CD4-positive, alpha-beta T cell treated with Interferon alpha-2 for 1 hour (primary cell): ENCODE data around the gene CNTNAP2.
"Not testable (repeated sequence)": the region's sequence is repeated elsewhere in the genome, so short reads cannot be mapped to it uniquely, and the experiment has no call there.

Experiments
- DNase-seq, 2 donors: peaks; one replicate each; pipeline ENCODE4 v3.0.0-alpha.2; 2020 to 2022

The CNTNAP2 gene

DNA sequence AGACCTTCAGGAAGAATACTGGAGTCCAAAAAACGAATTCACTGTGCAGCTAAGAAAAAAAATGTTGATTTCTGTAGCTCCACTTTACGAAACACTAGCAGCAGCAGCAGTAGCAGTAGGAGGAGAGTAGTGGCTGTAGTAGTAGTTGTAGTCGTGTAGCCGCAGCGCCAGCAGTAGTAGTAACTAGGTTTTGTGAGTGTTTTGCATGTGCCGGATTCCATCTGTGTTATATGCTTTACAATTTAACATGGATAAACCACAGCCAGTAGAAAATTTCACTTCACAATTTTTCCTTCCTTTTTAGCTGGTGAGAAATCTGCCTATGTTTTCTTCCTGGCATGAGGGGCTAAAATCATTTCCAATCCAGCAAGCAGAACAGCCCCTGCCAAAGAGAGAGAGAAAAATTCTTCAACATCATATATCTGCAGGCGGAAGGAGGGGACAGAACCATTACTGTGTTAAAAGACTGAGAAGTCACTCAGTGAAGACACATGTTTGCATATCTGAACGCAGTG is 2325.6 kb downstream of the CNTNAP2 start:
- no peak for DNase-seq

DNA sequence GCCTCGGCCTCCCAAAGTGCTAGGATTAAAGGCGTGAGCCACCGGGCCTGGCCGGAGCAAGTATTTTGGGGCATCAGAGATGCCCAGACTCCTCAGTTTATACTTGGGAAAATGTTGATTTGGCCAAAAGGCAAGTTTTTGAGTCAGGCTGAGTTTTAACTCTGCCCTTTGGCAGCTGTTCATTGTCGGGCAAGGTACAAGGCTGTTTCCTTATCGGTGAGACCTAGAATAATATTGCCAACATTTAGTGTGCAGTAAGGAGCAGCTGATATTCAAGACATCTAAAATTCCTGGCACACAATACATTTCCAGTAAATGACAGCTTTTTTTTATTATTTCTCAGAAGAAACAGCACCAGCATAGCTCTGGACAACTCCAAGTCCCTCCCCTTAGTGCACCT is 2326.3 kb downstream of the CNTNAP2 start:
- DNase-seq, result no peak

DNA sequence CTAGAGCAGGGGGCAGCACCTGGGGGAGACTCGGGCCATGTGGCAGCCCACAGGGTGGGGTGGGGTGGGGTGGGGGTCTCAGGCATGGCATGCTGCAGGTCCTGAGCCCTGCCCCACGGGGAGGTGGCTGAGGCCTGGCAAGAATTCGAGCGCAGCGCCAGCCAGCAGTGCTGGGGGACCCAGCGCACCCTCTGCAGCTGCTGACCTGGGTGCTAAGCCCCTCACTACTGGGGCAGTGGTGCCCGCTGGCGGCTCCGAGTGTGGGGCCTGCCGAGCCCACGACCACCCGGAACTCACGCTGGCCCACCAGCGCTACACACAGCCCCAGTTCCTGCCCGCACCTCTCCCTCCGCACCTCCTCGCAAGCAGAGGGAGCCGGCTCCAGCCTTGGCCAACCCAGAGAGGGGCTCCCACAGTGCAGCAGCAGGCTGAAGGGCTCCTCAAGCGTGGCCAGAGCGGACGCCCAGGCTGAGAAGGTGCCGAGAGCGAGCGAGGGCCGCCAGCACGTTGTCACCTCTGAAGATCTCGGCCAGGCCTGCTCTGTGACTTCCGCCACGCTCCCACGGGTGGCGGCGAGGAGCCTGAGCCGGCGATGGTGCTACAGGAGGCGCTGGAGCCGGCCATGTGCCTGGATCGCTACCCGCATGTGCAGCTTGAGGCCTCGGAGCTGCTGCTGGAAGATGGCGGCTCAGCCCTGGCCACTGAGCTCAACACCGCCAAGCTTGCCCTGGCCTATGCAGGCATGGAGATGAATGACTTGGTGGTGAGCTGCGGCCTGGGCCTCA is 2328.9 kb downstream of the CNTNAP2 start:
- no peak for DNase-seq

DNA sequence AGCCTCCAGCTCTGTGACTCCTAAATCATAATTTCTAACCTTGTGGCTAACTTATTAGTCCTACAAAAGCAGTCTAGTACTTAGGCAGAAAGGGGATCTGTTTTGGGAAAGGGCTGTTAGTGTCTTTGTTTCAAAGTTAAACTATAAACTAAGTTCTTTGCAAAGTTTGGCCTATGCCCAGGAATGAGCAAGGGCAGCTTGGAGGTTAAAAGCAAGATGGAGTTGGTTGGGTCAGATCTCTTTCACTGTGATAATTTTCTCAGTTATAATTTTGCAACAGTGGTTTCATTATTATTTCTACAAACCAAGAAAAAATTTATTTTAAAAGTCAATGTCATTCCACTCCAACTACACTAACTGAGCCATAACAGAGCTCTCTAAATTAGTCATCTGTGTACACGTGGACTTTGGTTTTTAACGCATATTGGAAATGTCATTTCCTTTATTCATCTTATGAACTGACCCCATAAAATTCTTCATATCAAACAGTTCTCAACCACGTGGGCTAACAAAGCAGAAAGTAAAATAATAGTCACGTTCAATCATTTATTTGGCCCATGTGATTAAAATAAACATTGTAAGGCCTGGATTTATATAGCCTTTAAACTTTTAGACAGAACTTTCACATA is 2330.7 kb downstream of the CNTNAP2 start:
- no peak for DNase-seq

DNA sequence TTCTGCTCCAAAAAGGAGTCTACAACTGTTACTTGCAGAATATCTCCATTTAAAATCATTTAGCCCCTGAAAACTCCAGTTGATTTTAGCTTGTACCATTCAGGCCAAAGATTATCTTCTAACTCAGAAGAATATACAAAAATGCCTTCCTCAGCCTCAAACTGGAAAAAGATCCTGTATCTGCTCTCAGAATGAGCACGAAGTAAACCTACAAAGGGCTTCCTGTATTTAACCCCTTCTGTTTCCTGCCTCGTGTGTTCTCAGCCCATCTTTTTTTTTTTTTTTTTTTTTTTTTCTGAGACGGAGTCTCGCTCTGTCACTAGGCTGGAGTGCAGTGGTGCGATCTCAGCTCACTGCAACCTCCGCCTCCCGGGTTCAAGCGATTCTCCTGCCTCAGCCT is 2334.9 kb downstream of the CNTNAP2 start:
- not testable (repeated sequence) for DNase-seq

DNA sequence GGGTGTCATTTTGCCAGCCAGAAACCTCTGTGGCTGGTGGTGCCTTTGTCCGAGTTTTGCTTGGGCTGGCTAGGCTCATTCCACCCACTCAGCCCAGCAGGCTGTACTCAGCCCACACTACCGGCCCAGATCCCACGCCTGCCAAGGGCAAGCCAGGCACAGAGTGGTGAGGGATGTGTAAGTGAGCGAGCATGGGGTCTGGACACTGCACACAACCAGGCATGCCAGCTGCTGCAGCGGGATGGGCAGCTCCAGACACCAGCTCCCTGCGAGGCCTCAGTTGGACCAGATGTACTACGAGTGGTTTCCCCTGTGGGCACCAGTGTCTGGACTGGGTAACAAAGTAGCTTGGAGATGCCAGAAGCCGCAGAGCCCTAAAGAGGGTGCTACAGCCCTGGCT is 2339.8 kb downstream of the CNTNAP2 start:
- no peak for DNase-seq

DNA sequence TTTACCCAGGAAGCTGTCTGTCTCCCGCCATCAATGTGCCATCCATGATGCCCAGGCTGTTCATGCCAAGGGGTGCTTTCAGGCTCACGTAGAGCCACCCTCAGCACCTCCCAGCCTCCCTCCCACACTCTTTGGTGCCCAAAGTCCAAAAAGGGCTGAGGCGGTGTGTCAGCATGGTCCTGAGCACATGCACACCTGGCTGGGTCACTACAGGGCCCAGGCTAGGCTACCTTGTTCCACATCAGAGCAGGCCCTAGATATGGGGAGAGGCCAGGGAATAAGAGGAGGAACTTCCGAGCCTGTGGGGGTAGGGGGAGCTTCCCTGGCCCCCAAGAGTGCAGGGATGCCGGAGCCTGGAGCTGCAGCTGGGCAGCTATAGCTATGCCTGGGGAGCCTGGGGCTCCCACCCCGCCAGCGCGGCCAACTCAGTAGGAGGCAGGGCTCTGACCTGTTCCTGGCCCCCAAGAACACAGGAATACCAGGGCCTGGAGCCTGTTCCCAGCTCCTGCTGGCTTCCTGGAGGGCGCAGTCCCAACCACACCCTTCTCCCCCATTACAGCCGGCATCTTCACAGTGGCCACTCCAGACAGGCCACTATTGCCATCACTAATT is 2340.8 kb downstream of the CNTNAP2 start:
- DNase-seq, result no peak

DNA sequence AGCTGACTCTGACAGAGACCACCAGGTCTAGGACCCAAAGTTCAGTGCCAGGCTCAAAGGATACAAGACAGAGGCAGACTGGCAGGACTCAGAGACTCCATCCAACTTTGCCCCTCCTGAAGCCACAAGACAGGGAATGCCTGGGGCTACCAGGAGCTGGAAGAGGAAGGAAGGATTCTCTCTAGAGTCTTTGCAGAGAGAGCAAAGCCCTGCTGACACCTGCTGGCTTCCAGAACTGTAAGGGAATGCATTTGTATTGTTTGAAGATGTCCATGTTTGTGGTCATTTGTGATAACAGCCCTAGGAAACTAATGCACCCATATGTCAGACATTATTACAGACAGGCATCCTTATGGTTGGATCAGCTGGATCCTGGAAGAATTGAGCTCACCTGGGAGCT is 2341.7 kb downstream of the CNTNAP2 start:
- no peak for DNase-seq

DNA sequence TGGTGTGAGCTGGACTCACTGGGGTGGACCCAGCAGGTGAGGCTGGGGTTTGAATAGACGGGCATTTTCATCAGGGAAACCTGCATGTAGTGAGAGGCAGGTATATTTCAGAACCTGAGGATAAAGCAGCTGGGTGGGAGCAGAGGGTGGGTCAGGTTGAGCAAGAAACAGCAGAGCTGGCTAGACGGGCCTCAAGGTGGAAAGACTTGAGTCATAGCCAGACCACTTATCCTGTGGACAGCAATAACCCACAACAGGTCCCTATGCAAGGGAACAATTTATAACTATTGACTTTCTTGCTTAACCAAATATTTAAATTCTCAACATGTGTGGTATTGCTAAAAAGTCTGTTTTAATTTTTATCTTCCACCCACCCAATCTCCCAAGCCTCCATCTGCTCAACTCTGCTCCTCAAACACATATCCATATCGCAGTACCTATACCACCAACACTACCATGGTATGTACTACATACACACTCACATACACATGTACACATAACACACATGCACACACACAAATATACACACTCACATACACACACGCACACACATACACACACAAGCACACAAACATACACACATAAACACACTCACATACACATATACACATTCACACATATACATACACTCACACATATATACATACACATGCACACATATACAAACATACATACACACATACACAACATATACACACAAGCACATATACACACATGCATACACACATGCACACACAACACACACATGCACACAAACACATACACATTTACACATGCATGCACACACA is 2345.0 kb downstream of the CNTNAP2 start:
- no peak for DNase-seq

DNA sequence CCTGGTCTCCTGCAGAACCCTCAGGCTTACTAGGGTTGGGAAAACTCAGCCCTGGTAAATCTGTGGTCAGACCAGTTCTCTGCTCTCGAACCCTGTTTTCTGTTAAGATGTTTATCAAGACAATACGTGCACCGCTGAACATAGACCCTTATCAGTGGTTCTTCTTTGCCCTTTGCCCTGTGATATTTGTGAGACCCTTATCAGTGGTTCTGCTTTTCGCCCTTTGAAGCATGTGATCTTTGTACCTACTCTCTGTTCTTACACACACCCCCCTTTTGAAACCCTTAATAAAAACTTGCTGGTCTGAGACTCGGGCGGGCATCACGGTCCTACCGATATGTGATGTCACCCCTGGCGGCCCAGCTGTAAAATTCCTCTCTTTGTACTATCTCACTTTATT is 2346.2 kb downstream of the CNTNAP2 start:
- not testable (repeated sequence) for DNase-seq

DNA sequence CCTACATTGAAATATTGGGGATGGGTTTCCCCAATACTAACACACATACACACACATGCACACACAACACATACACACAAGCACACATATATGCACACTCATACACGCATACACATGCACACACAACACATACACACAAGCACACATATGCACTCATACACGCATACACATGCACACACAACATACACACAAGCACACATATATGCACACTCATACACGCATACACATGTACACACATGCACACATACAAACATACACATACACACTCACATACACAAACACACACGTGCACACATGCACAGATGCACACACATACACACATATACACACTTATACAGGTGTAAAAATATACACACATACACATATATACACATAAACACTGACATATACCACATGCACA is 2346.6 kb downstream of the CNTNAP2 start:
- DNase-seq, result no peak

DNA sequence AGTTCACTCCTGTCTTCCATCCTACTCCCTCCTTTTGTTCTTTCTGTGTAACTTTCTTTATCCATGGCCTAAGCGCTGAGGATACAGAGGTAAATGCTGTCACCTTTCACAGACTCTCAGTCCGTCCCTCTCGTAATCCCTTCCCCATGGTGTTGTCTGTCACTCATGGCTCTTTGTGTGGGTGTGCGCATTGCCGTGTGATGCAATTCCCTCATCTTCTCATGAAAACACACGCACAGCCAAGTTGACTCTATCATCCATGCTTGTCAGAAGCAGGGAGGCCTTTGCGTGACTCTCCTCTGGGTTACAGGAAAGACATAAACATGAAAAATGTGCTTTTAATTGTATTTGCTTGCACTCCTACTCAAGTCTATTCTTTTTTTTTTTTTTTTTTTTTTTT is 2348.3 kb downstream of the CNTNAP2 start:
- DNase-seq, result no peak

DNA sequence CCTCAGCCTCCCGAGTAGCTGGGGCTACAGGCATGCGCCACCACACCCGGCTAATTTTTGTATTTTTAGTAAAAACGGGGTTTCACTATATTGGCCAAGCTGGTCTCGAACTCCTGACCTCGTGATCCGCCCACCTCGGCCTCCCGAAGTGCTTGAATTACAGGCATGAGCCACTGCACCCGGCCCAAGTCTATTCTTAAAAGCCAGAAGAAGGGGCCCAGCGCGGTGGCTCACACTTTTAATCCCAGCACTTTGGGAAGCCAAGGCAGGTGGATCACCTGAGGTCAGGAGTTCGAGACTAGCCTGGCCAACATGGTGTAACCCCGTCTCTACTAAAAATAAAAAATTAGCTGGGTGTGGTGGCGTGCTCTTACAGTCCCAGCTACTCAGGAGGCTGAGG is 2348.8 kb downstream of the CNTNAP2 start:
- not testable (repeated sequence) for DNase-seq

DNA sequence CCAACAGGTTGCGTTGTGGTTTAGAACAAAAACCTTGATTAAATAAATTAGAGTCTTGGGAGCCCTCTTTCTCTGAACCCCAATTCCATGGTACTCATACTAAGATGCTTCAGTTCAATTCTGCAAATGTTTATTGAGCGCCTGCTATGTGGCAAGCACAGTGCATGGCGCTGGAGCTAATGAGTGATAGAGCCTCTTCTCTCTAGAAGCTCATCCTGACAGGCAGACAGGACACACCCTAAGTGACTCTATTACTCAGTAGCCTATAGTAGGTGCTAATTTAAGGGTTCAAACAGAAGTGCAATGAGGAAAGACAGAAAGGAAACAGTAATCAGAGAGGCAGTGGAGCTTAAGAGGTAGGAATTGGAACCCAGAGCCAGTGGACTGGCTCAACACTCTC is 2349.5 kb downstream of the CNTNAP2 start:
- no peak for DNase-seq

DNA sequence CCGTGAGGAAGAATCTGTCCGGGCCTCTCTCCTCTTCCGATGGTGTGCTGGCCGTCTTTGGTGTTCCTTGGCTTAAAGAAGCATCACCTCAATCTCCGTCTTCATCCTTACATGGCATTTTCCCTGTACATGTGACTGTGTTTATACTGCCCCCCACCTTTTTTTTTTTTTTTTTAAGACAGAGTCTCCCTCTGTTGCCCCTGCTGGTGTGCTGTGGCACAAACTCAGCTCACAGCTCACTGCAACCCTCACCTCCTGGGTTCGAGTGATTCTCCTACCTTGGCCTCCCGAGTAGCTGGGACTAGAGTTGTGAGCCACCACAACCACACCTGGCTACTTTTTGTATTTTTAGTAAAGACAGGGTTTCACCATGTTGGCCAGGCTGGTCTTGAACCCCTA is 2352.1 kb downstream of the CNTNAP2 start:
- DNase-seq, result no peak
